Activated CD4-positive, alpha-beta T cell treated with anti-CD3 and anti-CD28 coated beads for 4 hours (primary cell): ENCODE measurements around the gene TTC27.
"Not testable (repeated sequence)": the region's sequence is repeated elsewhere in the genome, so short reads cannot be mapped to it uniquely, and the experiment has no call there.

Experiments
- DNase-seq, 2 donors: peaks; one replicate each; pipeline ENCODE4 v3.0.0-alpha.2; 2020

Gene TTC27

GRCh38 chr2:32862269-32863055 lies 234.6 kb downstream of the TTC27 start:
- no peak for DNase-seq

GRCh38 chr2:32863326-32863725 lies 235.5 kb downstream of the TTC27 start:
- DNase-seq: no peak

- DNase-seq: no peak
Observed at GRCh38 chr2:32863803-32864202, 236.0 kb downstream of the TTC27 start.

GRCh38 chr2:32864334-32865111 lies 236.7 kb downstream of the TTC27 start:
- DNase-seq: no peak

GRCh38 chr2:32865399-32866068 lies 237.7 kb downstream of the TTC27 start:
- DNase-seq: no peak

GRCh38 chr2:32866462-32866861 lies 238.6 kb downstream of the TTC27 start:
- DNase-seq: not testable (repeated sequence)
